Cardiac fibroblast (primary cell): ENCODE data around the gene FRMD3.

Experiments
- DNase-seq, 2 donors: peaks; one replicate each; pipeline versions ENCODE4 v3.0.0 to v3.0.0-alpha.2; 2010; ENCODE audit warnings: low read depth in 2 of 2
- H3K4me3 ChIP-seq, 2 donors: replicated peaks in 1 of 2; 1 replicate in 1 of 2; 2 replicates in 1 of 2; pipeline ENCODE4 v1.5.1; 2011; ENCODE audit warnings: low read depth in 2 of 2, low read length in 2 of 2, mild to moderate bottlenecking in 2 of 2, moderate library complexity in 1 of 2
- TF ChIP-seq, protein P1 (sequence below): IDR thresholded peaks from one replicate; pipeline ENCODE4 v1.5.1; 2011; ENCODE audit warnings: low read depth, mild to moderate bottlenecking, low read length, inconsistent platforms

Gene FRMD3

DNA sequence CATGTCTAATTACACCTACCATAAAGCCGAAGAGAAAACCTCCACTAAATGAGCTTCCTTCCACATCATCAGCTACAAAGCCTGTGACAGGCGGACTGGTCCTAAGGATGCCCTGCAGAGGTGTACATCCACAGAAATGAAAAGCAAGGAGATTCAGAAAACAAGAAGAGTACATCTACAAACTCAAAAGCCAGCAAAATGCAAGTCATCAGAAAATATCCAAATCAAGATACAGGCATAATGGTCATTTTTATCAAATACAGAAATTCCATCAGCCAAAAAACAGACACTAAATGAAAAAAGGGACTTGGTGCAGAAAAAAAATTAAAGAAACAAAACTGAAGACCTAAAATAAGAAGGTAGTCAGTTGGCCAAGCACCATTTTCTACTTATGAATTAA is 79.7 kb downstream of the FRMD3 start:
- no peak overlapping the region for H3K4me3 ChIP-seq
- no peak for DNase-seq
- TF ChIP-seq, protein P1, sequence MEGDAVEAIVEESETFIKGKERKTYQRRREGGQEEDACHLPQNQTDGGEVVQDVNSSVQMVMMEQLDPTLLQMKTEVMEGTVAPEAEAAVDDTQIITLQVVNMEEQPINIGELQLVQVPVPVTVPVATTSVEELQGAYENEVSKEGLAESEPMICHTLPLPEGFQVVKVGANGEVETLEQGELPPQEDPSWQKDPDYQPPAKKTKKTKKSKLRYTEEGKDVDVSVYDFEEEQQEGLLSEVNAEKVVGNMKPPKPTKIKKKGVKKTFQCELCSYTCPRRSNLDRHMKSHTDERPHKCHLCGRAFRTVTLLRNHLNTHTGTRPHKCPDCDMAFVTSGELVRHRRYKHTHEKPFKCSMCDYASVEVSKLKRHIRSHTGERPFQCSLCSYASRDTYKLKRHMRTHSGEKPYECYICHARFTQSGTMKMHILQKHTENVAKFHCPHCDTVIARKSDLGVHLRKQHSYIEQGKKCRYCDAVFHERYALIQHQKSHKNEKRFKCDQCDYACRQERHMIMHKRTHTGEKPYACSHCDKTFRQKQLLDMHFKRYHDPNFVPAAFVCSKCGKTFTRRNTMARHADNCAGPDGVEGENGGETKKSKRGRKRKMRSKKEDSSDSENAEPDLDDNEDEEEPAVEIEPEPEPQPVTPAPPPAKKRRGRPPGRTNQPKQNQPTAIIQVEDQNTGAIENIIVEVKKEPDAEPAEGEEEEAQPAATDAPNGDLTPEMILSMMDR = no peak

DNA sequence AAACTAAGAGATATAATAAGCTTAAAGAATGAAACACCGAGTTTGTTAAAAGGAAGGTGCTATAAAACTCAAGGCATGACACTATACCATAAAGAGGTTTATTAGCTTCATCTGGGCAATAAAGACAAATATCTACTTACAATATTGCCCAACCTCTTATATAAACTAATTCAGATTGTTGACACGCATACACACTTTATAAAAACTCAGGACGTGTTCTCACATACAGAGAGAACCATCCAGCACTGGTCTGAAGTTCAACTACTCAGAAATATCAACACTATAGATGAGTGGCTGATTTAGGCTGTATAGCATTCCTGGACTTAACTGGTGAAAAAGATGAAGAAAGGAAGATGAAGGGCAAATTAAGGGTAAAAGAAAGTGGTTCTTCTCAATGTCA is 81.2 kb downstream of the FRMD3 start:
- H3K4me3 ChIP-seq = no peak overlapping the region
- DNase-seq = no peak
- TF ChIP-seq, protein P1 = no peak

- TF ChIP-seq, protein P1 = no peak
- H3K4me3 ChIP-seq = no peak overlapping the region
- DNase-seq = peak in 1 of 2 donors; percentile 76
Observed at GRCh38 chr9:83456226-83456625, 82.0 kb downstream of the FRMD3 start.

DNA sequence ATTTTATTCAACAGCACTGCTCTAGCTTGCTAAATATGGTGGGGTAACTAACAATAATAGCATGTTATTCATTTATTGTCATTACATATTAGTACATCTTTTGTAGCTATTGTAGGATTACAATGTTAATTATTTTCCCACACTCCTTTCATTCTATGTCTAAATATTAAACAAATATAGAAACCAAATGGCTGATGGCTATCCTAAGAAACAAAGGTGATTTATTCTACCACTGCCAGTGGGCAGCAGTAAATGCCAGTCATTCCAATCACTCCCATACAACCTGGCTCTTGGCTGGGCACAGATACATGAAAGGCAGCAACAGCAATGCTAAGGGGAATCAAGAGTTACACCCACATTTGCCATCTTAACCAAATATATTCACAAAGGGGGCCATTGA is 84.1 kb downstream of the FRMD3 start:
- H3K4me3 ChIP-seq = no peak overlapping the region
- no peak for DNase-seq
- TF ChIP-seq, protein P1 = no peak

- TF ChIP-seq, protein P1 = no peak
- no peak overlapping the region for H3K4me3 ChIP-seq
- DNase-seq = no peak
Observed at GRCh38 chr9:83451308-83451707, 86.9 kb downstream of the FRMD3 start.

GRCh38 chr9:83449983-83450382 is 88.2 kb downstream of the FRMD3 start:
- DNase-seq = no peak
- H3K4me3 ChIP-seq = no peak overlapping the region
- TF ChIP-seq, protein P1 = no peak

GRCh38 chr9:83449166-83449565 is 89.0 kb downstream of the FRMD3 start:
- TF ChIP-seq, protein P1 = no peak
- H3K4me3 ChIP-seq = no peak overlapping the region
- DNase-seq = no peak
